ENCODE data around the gene ODR4. TPM values are rescaled to one million over a fixed set of nuclear protein-coding genes. Genes with fewer than 3 reads are reported as not detected.
A peak's percentile ranks its signal among the peaks of the same experiment; 100 is the strongest.

Gene ODR4
- total RNA-seq, 4 donors from 2014 or later = 11.3 to 16.8 (median 11.9) TPM

DNA sequence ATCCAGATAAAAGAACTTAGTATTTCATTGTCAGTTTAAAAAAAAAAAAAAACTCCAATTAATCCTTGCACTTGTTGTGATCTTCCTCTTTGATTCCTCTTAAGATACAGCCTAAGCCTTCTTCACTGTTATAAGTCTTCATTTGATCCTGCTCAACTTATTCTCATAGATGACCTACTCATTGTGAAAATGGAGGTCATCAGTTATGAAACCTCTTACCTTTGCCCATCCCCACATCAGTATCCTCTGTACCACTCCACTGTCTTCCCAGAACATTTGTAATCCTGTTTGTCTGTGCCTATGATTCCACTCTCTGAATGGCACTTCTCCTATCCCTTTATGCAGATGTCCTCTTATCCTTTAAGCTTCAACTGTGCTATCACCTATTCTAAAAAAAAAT, 28.0 kb downstream of the ODR4 start:
- in situ Hi-C loops (cut with MboI; ENCODE audit: low sequenced_read_pairs in 4 of 4) (loop anchor here in 1 of 4 donors (10.0 kb wide), 2 partner anchors 69 to 581 kb away; no protein-coding TSS in a partner anchor), intact Hi-C loops (cut with DNase I; ENCODE audit: low total_unique reads) (loop anchor here (5.0 kb wide), 1 partner anchor 56 kb away; no protein-coding TSS in a partner anchor)
- no peak overlapping the region for H3K4me3 ChIP-seq
- H3K27me3 ChIP-seq = no peaks in the 10 kb centered on the region
- H3K4me1 ChIP-seq = no peaks in the 10 kb centered on the region
- H3K27ac ChIP-seq = no peak overlapping the region
- peaks cover 0 to 58% of the 10 kb centered on the region in 2 donors for H3K36me3 ChIP-seq
- TF ChIP-seq POLR2A (IDR thresholded peaks at IDR 0.05) (no peak), CTCF (IDR thresholded peaks at IDR 0.05 in 4 of 5, conservative IDR thresholded peaks at IDR 0.05 in 1 of 5) (no peak)
- ATAC-seq = no peak
- DNase-seq = no peak
- H3K9me3 ChIP-seq = no peaks in the 10 kb centered on the region

DNA sequence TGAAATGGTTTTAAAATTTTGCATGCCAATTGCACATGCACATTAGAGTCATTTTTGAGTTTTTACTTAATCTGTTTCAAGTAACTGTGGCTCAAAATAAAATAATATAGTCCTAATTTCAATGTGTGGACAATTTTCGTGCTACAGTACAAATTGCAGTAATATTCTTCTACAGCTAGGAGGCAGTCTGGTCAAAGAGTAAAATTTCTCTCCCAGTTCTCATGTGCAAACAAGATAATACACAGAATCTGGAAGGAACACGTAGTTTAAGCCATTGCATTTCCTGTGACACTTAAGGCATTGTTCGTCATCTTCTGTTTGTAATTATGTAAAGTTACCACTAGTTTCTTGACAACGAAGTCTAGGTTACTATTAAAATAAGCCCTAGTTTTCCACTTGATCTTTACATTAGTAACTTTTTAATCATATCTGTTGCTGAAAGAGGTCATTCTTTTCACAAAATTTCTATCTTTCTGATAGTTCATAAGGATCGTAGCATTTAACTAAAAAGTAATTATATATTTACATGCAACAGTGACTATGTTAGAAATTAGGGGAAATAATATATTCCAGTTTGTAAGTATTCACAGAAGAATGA, 28.9 kb downstream of the ODR4 start:
- in situ Hi-C loops (cut with MboI; ENCODE audit: low sequenced_read_pairs in 4 of 4) = loop anchor here in 1 of 4 donors (10.0 kb wide), 2 partner anchors 70 to 580 kb away; no protein-coding TSS in a partner anchor
- H3K27me3 ChIP-seq = no peaks in the 10 kb centered on the region
- intact Hi-C loops (cut with DNase I; ENCODE audit: low total_unique reads) = loop anchor here (5.0 kb wide), 1 partner anchor 57 kb away; no protein-coding TSS in a partner anchor

GRCh38 chr1:186409091-186409490, 33.5 kb downstream of the ODR4 start:
- no peaks in the 10 kb centered on the region for H3K4me1 ChIP-seq
- no peak overlapping the region for H3K27ac ChIP-seq
- H3K4me3 ChIP-seq = no peak overlapping the region
- no peaks in the 10 kb centered on the region for H3K9me3 ChIP-seq
- TF ChIP-seq POLR2A (IDR thresholded peaks at IDR 0.05) = no peak
- no peak for TF ChIP-seq CTCF (IDR thresholded peaks at IDR 0.05 in 4 of 5, conservative IDR thresholded peaks at IDR 0.05 in 1 of 5)
- DNase-seq (no peak), ATAC-seq (no peak)
- in situ Hi-C loops (cut with MboI; ENCODE audit: low sequenced_read_pairs in 4 of 4) = loop anchor here in 1 of 4 donors (10.0 kb wide), 2 partner anchors 74 to 576 kb away; no protein-coding TSS in a partner anchor
- H3K36me3 ChIP-seq = peaks cover 4 to 68% of the 10 kb centered on the region in 2 donors
- no peaks in the 10 kb centered on the region for H3K27me3 ChIP-seq
- intact Hi-C loops (cut with DNase I; ENCODE audit: low total_unique reads) = no loop called here

More for the DNA sequence above, 28.9 kb downstream of the ODR4 start:
- no peak overlapping the region for H3K4me3 ChIP-seq
- H3K9me3 ChIP-seq = no peaks in the 10 kb centered on the region
- no peak overlapping the region for H3K27ac ChIP-seq
- no peak for DNase-seq
- H3K36me3 ChIP-seq = peaks cover 0 to 58% of the 10 kb centered on the region in 2 donors
- no peak for ATAC-seq
- no peaks in the 10 kb centered on the region for H3K4me1 ChIP-seq
- TF ChIP-seq CTCF (IDR thresholded peaks at IDR 0.05 in 4 of 5, conservative IDR thresholded peaks at IDR 0.05 in 1 of 5) (peak in 2 of 5 experiments; percentile 43 to 50), POLR2A (IDR thresholded peaks at IDR 0.05) (no peak)

GRCh38 chr1:186413319-186413718, 37.7 kb downstream of the ODR4 start:
- DNase-seq = no peak
- no peak overlapping the region for H3K27ac ChIP-seq
- in situ Hi-C loops (cut with MboI; ENCODE audit: low sequenced_read_pairs in 4 of 4) (no loop called here), intact Hi-C loops (cut with DNase I; ENCODE audit: low total_unique reads) (no loop called here)
- H3K27me3 ChIP-seq = no peaks in the 10 kb centered on the region
- H3K4me3 ChIP-seq = no peak overlapping the region
- TF ChIP-seq POLR2A (IDR thresholded peaks at IDR 0.05) = no peak
- TF ChIP-seq CTCF (IDR thresholded peaks at IDR 0.05 in 4 of 5, conservative IDR thresholded peaks at IDR 0.05 in 1 of 5) = no peak
- no peak for ATAC-seq
- no peaks in the 10 kb centered on the region for H3K4me1 ChIP-seq
- no peaks in the 10 kb centered on the region for H3K9me3 ChIP-seq
- H3K36me3 ChIP-seq = peaks cover 4 to 40% of the 10 kb centered on the region in 2 donors

Data from gastrocnemius medialis (tissue), 4 donors.